Endothelial cell of hepatic sinusoid (primary cell): ENCODE results near the gene KCNB1.
"Not testable (repeated sequence)": the region's sequence is repeated elsewhere in the genome, so short reads cannot be mapped to it uniquely, and the experiment has no call there.

Experiments
- in situ Hi-C: cut with HindIII; loops from 2 replicates; pipeline ENCODE4 v1.10.0; 2017; ENCODE audit warnings: low sequenced_read_pairs

KCNB1 gene

DNA sequence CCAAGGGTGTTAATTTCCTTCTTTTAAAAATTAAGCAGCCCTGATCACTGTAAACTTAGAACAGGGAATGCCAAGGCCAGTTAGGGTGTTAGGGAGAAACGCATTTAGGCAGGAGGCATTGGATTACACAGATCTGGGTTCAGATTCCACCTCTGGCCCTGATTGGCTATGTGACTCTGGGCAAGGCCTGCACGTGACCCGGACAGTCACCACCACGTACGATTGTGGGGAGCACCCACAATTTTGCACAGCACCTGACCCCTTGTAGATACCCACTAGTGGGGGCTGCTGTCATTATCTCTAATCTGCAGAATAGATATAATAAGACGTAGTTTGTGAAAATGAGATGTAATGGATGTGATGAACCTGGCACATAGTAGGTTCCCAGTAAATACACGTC, 145.1 kb downstream of the KCNB1 start:
- in situ Hi-C loops, result no loop called here

- in situ Hi-C loops, result no loop called here
These were observed 145.7 kb downstream of the KCNB1 start for GRCh38 chr20:49336786-49337185.

DNA sequence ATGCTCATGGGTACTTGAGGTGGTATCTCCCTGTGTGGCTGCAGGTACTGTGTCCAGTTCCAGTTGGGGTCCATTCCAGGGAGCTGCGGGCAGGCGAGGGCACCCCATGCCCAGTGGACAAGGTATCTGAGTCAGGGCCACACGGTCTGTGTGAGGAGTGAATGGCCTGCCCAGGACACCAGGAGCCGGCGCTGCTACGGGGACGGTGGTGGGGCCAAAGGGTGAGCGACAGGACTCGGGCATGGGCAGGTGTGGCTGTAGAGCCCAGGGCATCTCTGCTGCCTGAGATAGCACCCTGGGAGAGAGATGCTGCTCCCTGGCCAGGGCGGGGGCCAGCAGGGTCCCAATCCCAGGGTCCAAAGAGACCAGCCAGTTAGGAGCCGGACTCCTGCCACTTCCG, 147.0 kb downstream of the KCNB1 start:
- in situ Hi-C loops, result no loop called here

- in situ Hi-C loops, result no loop called here
These were observed 151.5 kb downstream of the KCNB1 start for GRCh38 chr20:49330701-49331615.

GRCh38 chr20:49328790-49329189, 153.7 kb downstream of the KCNB1 start:
- in situ Hi-C loops, result no loop called here

DNA sequence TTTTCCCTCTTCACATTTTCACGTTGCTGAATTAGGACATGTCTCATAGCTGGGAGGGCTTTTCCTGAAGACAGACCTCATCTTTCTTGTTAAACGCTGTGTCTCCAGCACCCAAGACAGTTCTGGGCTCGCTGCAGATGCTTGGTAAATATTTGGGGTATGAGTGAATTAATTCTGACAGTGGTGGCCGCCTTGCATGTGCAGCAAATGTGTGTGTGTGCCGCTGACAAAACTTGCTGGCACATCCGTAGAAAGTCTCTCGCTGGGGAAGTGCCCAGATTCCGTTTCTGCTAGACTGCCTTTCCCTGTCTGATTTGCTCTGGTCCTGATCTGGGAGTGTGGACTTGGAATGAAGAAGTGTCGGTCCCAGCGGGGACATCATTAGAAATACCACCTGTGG, 156.4 kb downstream of the KCNB1 start:
- in situ Hi-C loops, result no loop called here

DNA sequence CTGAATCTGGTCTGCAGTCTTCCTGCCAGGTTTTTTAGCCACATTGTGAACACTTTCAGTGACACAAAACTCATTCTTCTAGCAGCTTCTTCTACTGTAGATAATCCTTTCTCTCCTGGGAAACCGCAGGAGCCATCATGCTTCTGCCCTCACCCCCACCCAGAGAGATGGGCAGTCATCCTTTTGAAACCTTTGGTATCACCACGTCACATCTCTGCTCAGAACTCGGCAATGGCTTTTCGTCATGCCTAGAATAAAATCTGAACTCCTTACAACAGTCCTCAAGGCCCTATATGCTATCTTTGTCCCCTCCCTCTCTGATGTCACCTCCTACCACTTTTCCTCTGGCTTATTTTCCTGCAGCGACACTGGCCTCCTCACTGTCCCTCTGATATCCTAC, 158.2 kb downstream of the KCNB1 start:
- in situ Hi-C loops, result loop anchor here (5.0 kb wide), 2 partner anchors 37 to 168 kb away; no protein-coding TSS in a partner anchor

- in situ Hi-C loops, result loop anchor here (5.0 kb wide), 2 partner anchors 36 to 169 kb away; no protein-coding TSS in a partner anchor
These were observed 158.7 kb downstream of the KCNB1 start for GRCh38 chr20:49323622-49324238.

GRCh38 chr20:49320460-49320859, 162.0 kb downstream of the KCNB1 start:
- in situ Hi-C loops, result loop anchor here (5.0 kb wide), 2 partner anchors 33 to 172 kb away; no protein-coding TSS in a partner anchor

- in situ Hi-C loops, result no loop called here
These were observed 163.2 kb downstream of the KCNB1 start for GRCh38 chr20:49319208-49319809.

- in situ Hi-C loops, result no loop called here
These were observed 163.8 kb downstream of the KCNB1 start for GRCh38 chr20:49318430-49319207.

GRCh38 chr20:49318091-49318429, 164.4 kb downstream of the KCNB1 start:
- in situ Hi-C loops, result no loop called here

GRCh38 chr20:49316704-49317103, 165.8 kb downstream of the KCNB1 start:
- in situ Hi-C loops, result no loop called here

GRCh38 chr20:49315580-49315979, 166.9 kb downstream of the KCNB1 start:
- in situ Hi-C loops, result no loop called here

- in situ Hi-C loops, result not testable (repeated sequence)
These were observed 168.4 kb downstream of the KCNB1 start for GRCh38 chr20:49314052-49314451.
